Ascending aorta (tissue), 2 donors: ENCODE results near the gene B3GLCT. TPM values are rescaled to one million over a fixed set of nuclear protein-coding genes. Genes with fewer than 3 reads are reported as not detected.
"Not testable (repeated sequence)": the region's sequence is repeated elsewhere in the genome, so short reads cannot be mapped to it uniquely, and the experiment has no call there.

ENCODE experiments used
- DNase-seq, 2 donors: peaks; one replicate each; pipeline ENCODE4 v3.0.0-alpha.2; 2019; ENCODE audit warnings: low spot score in 2 of 2
- H3K27ac ChIP-seq, 2 donors: fragments of 200-600 bp; sonication (generic); one replicate each; pipeline ENCODE4 v1.5.1; 2016 to 2017; ENCODE audit warnings: mild to moderate bottlenecking in 1 of 2
- H3K27me3 ChIP-seq: fragments of 200-600 bp; sonication (generic); one replicate; pipeline ENCODE4 v1.5.1; 2017
- H3K36me3 ChIP-seq, 2 donors: fragments of 200-600 bp; sonication (generic); one replicate each; pipeline ENCODE4 v1.5.1; 2016
- H3K4me1 ChIP-seq, 2 donors: fragments of 200-600 bp; sonication (generic); one replicate each; pipeline ENCODE4 v1.5.1; 2016 to 2017; ENCODE audit warnings: mild to moderate bottlenecking in 1 of 2
- H3K4me3 ChIP-seq, 2 donors: fragments of 200-600 bp; sonication (generic); one replicate each; pipeline ENCODE4 v1.5.1; 2016 to 2017; ENCODE audit warnings: mild to moderate bottlenecking in 1 of 2
- H3K9me3 ChIP-seq, 2 donors: fragments of 200-600 bp; sonication (generic); one replicate each; pipeline ENCODE4 v1.5.1; 2016
- CTCF ChIP-seq, 3 experiments: fragments of 200-600 bp in 2 of 3; fragments of 450-650 bp in 1 of 3; sonication (generic) in 2 of 3; IDR thresholded peaks; one replicate each; pipeline ENCODE4 v1.5.1; 2016 to 2019; ENCODE audit warnings: antibody characterized with exemption in 3 of 3, mild to moderate bottlenecking in 1 of 3, moderate library complexity in 1 of 3
- intact Hi-C: fragments of 100-400 bp; cut with DNase I; formaldehyde crosslinking; loops from one replicate; pipeline ENCODE4 v1.15.1; 2023
- total RNA-seq: library from RNA; depleted of rRNA; stranded (reverse); fragments of >200 nt; gene quantifications from one replicate; pipeline ENCODE4 v1.1.0, GENCODE V29; 2016

The B3GLCT gene
- total RNA-seq, 1 donor from 2014 or later, result 8.8 TPM

- Histone ChIP-seq H3K36me3 (no peaks in the 10 kb centered on the region), H3K27ac (no peak overlapping the region), H3K4me3 (no peak overlapping the region), H3K27me3 (no peaks in the 10 kb centered on the region), H3K4me1 (peaks cover 0 to 5% of the 10 kb centered on the region in 2 donors), H3K9me3 (no peaks in the 10 kb centered on the region)
- no peak for DNase-seq
- no peak for TF ChIP-seq CTCF (IDR thresholded peaks at IDR 0.05)
- intact Hi-C loops, result no loop called here
Measured at GRCh38 chr13:31214435-31214834, 14.7 kb downstream of the B3GLCT start.

GRCh38 chr13:31216916-31217315, 17.1 kb downstream of the B3GLCT start:
- H3K4me3 ChIP-seq, H3K9me3 ChIP-seq, H3K36me3 ChIP-seq, H3K27ac ChIP-seq, H3K27me3 ChIP-seq, H3K4me1 ChIP-seq, intact Hi-C loops, DNase-seq: not testable (repeated sequence)

- Histone ChIP-seq H3K36me3 (no peaks in the 10 kb centered on the region), H3K9me3 (no peaks in the 10 kb centered on the region), H3K4me3 (no peak overlapping the region), H3K4me1 (no peaks in the 10 kb centered on the region), H3K27ac (no peak overlapping the region), H3K27me3 (no peaks in the 10 kb centered on the region)
- intact Hi-C loops, result no loop called here
- no peak for TF ChIP-seq CTCF (IDR thresholded peaks at IDR 0.05)
- DNase-seq, result no peak
Measured at GRCh38 chr13:31219909-31220598, 20.3 kb downstream of the B3GLCT start.

- intact Hi-C loops, result no loop called here
- no peak overlapping the region for H3K27ac ChIP-seq
- no peaks in the 10 kb centered on the region for H3K27me3 ChIP-seq
- TF ChIP-seq CTCF (IDR thresholded peaks at IDR 0.05), result no peak
- no peaks in the 10 kb centered on the region for H3K36me3 ChIP-seq
- H3K4me1 ChIP-seq, result no peaks in the 10 kb centered on the region
- no peak overlapping the region for H3K4me3 ChIP-seq
- H3K9me3 ChIP-seq, result no peaks in the 10 kb centered on the region
- no peak for DNase-seq
Measured at GRCh38 chr13:31221057-31221456, 21.3 kb downstream of the B3GLCT start.

GRCh38 chr13:31223215-31223614, 23.4 kb downstream of the B3GLCT start:
- Histone ChIP-seq H3K4me3 (no peak overlapping the region), H3K27me3 (no peaks in the 10 kb centered on the region), H3K27ac (no peak overlapping the region), H3K4me1 (no peaks in the 10 kb centered on the region), H3K36me3 (no peaks in the 10 kb centered on the region), H3K9me3 (no peaks in the 10 kb centered on the region)
- TF ChIP-seq CTCF (IDR thresholded peaks at IDR 0.05), result no peak
- no peak for DNase-seq
- intact Hi-C loops, result no loop called here

- intact Hi-C loops, result no loop called here
- no peak for TF ChIP-seq CTCF (IDR thresholded peaks at IDR 0.05)
- H3K27ac ChIP-seq, result no peak overlapping the region
Measured at GRCh38 chr13:31223640-31224039, 23.9 kb downstream of the B3GLCT start.

More at GRCh38 chr13:31223640-31224039, 23.9 kb downstream of the B3GLCT start:
- H3K4me3 ChIP-seq, result no peak overlapping the region
- DNase-seq, result no peak
- no peaks in the 10 kb centered on the region for H3K36me3 ChIP-seq
- H3K4me1 ChIP-seq, result no peaks in the 10 kb centered on the region
- H3K27me3 ChIP-seq, result no peaks in the 10 kb centered on the region
- H3K9me3 ChIP-seq, result no peaks in the 10 kb centered on the region
